ENCODE measurements around the gene FOXP1. TPM values are rescaled to one million over a fixed set of nuclear protein-coding genes. Genes with fewer than 3 reads are reported as not detected.

FOXP1 gene
- total RNA-seq, 1 donor from 2014 or later, result 33.2 TPM

DNA sequence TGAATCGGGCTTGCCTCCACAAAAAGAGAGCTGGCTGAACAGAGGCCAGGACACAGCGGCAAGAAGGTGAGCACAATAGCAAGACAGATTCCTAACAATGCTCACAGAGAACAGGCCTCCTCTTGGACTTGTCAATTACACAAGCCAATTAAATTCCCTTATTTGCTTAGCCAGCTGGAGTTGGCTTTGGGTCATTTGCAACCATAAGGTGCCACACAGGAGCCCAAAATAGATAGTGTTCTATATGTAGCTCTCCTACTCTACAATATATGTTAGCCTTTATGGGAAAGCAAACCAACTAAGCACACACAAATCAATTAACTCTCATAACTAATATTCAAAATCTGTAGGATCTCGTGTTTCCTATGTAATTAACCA is 335.6 kb downstream of the FOXP1 start:
- TF ChIP-seq, protein P1, sequence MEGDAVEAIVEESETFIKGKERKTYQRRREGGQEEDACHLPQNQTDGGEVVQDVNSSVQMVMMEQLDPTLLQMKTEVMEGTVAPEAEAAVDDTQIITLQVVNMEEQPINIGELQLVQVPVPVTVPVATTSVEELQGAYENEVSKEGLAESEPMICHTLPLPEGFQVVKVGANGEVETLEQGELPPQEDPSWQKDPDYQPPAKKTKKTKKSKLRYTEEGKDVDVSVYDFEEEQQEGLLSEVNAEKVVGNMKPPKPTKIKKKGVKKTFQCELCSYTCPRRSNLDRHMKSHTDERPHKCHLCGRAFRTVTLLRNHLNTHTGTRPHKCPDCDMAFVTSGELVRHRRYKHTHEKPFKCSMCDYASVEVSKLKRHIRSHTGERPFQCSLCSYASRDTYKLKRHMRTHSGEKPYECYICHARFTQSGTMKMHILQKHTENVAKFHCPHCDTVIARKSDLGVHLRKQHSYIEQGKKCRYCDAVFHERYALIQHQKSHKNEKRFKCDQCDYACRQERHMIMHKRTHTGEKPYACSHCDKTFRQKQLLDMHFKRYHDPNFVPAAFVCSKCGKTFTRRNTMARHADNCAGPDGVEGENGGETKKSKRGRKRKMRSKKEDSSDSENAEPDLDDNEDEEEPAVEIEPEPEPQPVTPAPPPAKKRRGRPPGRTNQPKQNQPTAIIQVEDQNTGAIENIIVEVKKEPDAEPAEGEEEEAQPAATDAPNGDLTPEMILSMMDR (IDR thresholded peaks at IDR 0.05; ENCODE audit: insufficient read depth, low read length, severe bottlenecking), result no peak
- Histone ChIP-seq H3K36me3 (ENCODE audit: control insufficient read depth, insufficient read depth, low read length) (no peaks in the 10 kb centered on the region), H3K4me3 (ENCODE audit: low read depth, low read length) (no peak overlapping the region), H3K27me3 (ENCODE audit: control insufficient read depth, insufficient read depth, low read length) (no peaks in the 10 kb centered on the region)
- no peak for FAIRE-seq
- DNase-seq (ENCODE audit: low read depth), result no peak

DNA sequence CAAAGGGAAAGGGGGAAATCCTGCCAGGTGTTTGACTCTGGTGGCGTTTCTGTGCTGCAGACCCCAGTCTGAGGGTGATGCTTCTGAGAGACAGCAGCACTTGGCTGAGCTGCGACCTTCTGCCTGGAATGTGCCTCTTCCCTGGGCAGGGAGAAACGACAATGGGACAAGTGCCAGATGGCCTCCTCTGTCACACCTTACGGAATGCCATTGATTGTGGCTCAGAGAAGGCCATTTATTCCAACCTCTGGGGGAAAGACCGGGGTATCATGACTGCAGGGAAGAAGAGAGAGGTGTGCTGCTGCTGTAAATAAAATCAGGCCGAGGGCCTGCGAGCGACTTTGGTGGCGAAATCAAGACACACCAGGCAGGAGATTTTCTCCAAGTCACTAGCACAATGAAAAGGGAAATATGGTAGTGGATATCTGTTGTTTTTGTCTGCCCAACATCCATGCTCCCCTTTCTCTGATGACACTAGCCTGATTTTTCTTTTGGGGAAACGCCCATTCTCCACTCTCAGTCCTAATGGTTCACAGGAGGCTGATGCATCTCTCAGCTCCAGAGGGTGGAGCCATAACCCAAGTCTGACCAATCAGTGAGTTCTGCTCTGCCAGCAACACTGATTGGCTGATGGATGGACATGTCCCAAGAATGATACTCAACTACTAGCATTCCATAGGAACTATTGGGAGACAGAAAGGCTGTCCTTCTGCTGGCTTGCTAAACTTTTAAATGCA is 336.1 kb downstream of the FOXP1 start:
- no peak overlapping the region for H3K4me3 ChIP-seq (ENCODE audit: low read depth, low read length)
- DNase-seq (ENCODE audit: low read depth), result peak; percentile 53
- FAIRE-seq, result no peak
- no peaks in the 10 kb centered on the region for H3K36me3 ChIP-seq (ENCODE audit: control insufficient read depth, insufficient read depth, low read length)
- no peaks in the 10 kb centered on the region for H3K27me3 ChIP-seq (ENCODE audit: control insufficient read depth, insufficient read depth, low read length)
- TF ChIP-seq, protein P1 (IDR thresholded peaks at IDR 0.05; ENCODE audit: insufficient read depth, low read length, severe bottlenecking), result no peak

DNA sequence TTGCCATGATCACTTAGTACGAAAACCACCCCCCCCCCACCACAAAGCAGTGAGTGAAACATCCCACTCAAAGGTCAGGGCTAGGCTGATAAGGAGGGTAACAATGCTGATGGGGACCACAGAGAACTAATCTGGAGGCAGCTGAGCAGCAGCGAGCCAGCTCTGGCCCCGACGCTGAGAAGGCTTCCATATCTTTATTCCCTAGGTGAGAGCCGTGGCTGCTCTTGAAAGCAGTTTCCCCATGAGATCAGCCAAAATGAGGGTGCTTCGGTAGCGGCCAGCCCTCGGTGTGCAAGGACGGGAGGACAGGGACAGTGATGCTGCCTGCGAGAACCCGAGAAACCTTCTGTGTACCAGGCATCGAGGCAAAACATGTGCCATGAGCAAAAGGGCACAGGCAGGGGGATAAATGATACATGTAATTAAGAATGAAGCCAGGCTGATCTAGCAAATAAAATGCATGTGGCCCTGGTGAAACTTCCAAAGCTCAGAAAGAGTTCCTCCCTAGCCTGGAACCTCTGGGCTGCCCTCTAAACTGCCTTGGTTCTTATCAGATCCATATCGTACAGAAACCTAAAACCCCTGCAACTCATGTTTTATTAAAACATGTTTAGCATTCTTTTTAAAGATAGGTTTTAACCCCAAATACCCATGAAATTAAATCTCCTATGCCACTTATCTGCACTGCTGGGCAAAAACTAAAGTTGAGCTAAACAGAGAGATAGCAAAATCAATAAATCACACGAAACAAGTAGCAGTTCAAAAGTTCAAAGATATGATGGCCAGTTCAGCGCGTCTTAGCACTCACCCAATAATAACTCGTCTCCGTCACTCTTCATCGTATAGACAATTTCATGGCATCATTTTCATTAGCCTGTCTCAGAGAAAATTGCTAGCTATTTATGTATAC is 337.3 kb downstream of the FOXP1 start:
- no peaks in the 10 kb centered on the region for H3K36me3 ChIP-seq (ENCODE audit: control insufficient read depth, insufficient read depth, low read length)
- H3K27me3 ChIP-seq (ENCODE audit: control insufficient read depth, insufficient read depth, low read length), result no peaks in the 10 kb centered on the region
- TF ChIP-seq, protein P1 (IDR thresholded peaks at IDR 0.05; ENCODE audit: insufficient read depth, low read length, severe bottlenecking), result no peak
- DNase-seq (ENCODE audit: low read depth), result no peak
- no peak for FAIRE-seq
- no peak overlapping the region for H3K4me3 ChIP-seq (ENCODE audit: low read depth, low read length)

DNA sequence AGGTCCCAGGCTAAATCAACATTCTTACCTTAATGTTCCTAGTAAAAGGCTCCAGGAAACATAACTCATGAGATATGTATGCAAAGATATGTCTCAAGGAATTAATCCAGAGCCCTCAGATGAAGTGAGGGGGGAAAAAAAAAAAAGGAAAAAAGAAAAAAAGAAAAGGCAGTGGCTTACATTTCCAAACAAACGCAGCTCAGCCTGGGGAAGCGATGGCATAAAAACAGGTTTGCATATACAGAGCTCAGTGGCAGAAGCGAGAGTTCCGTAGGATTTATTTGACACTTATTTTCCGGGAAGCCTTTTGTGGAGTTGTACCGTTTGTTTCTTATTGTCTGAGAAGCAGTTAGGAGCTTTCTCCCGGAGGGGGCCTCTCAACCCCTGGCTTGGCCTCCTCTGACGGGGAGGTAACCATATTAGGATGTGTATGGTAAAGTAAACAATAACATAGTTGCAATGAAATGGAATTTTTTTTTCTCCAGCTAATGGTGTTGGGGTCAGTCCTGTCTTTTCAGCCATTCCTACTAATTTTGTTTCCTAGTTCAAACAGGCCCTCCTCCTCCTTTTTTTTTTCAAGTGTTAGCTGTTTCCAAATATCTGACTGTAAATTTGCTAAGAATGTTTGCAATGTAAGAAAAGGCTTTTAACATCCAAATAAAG is 338.6 kb downstream of the FOXP1 start:
- FAIRE-seq (no peak), DNase-seq (ENCODE audit: low read depth) (peak; percentile 38)
- H3K27me3 ChIP-seq (ENCODE audit: control insufficient read depth, insufficient read depth, low read length), result no peaks in the 10 kb centered on the region
- H3K36me3 ChIP-seq (ENCODE audit: control insufficient read depth, insufficient read depth, low read length), result no peaks in the 10 kb centered on the region
- H3K4me3 ChIP-seq (ENCODE audit: low read depth, low read length), result no peak overlapping the region
- TF ChIP-seq, protein P1 (IDR thresholded peaks at IDR 0.05; ENCODE audit: insufficient read depth, low read length, severe bottlenecking), result no peak

DNA sequence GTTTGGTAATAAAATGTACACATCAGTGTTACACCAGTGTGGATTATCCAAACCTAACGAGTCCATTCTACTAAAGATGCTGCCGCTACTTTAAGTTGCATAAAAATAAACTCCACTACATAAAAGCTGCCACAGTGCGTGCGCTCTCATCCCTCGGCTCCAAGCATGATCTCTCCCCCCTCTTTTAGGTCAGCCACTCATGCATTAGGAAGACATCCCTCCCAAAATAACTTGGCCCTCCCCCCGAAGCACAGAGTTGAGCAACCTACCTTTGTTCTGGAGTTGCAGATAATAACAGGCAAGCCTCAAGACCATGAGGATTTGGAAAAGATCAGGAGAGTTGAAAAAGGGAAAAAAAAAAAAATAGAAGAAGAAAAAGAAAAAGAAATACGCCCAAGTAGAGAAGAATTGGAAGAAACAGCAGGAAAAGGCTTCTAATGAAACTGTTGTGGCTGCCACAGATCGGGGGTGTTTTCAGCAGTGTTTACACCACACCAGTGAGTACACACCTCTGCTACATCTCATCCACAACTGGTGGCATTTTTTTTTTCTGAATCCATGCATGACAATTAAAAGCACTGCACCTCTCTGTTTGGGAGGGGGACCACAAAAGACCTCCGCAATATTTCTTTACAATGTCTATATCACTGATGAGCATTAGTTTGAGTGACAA is 339.2 kb downstream of the FOXP1 start:
- H3K4me3 ChIP-seq (ENCODE audit: low read depth, low read length), result no peak overlapping the region
- TF ChIP-seq, protein P1 (IDR thresholded peaks at IDR 0.05; ENCODE audit: insufficient read depth, low read length, severe bottlenecking), result no peak
- no peaks in the 10 kb centered on the region for H3K36me3 ChIP-seq (ENCODE audit: control insufficient read depth, insufficient read depth, low read length)
- DNase-seq (ENCODE audit: low read depth) (no peak), FAIRE-seq (no peak)
- H3K27me3 ChIP-seq (ENCODE audit: control insufficient read depth, insufficient read depth, low read length), result no peaks in the 10 kb centered on the region

Data from bronchial epithelial cell (primary cell).